ENCODE results near the gene ALDH7A1. TPM values are rescaled to one million over a fixed set of nuclear protein-coding genes. Genes with fewer than 3 reads are reported as not detected.

Gene ALDH7A1
- polyA plus RNA-seq, 3 donors = 19.2 to 49.0 (median 39.5) TPM

GRCh38 chr5:126490167-126490940 lies 104.7 kb downstream of the ALDH7A1 start:
- WGBS, 3 donors = 79 to 83% (median 80%) methylated on average over 12 of the region's 12 CpGs
- no peak overlapping the region for H3K27ac ChIP-seq (ENCODE audit: low read depth, low read length)

- H3K27ac ChIP-seq (ENCODE audit: low read depth, low read length) = no peak overlapping the region
- 84 to 85% (median 85%) methylated on average over 7 of the region's 7 CpGs for WGBS, 3 donors
Measured at GRCh38 chr5:126488443-126489065, 106.5 kb downstream of the ALDH7A1 start.

GRCh38 chr5:126487596-126487995 lies 107.4 kb downstream of the ALDH7A1 start:
- no peak overlapping the region for H3K27ac ChIP-seq (ENCODE audit: low read depth, low read length)

- H3K27ac ChIP-seq (ENCODE audit: low read depth, low read length) = no peak overlapping the region
- 93 to 99% (median 94%) methylated on average over 3 of the region's 3 CpGs for WGBS, 3 donors
Measured at GRCh38 chr5:126486332-126486731, 108.7 kb downstream of the ALDH7A1 start.

- 87 to 98% (median 93%) methylated on average over 2 of the region's 2 CpGs for WGBS, 3 donors
- no peak overlapping the region for H3K27ac ChIP-seq (ENCODE audit: low read depth, low read length)
Measured at GRCh38 chr5:126484253-126484652, 110.8 kb downstream of the ALDH7A1 start.

- H3K27ac ChIP-seq (ENCODE audit: low read depth, low read length) = no peak overlapping the region
- 47 to 70% (median 59%) methylated on average over 3 of the region's 3 CpGs for WGBS, 3 donors
Measured at GRCh38 chr5:126483156-126483555, 111.9 kb downstream of the ALDH7A1 start.

GRCh38 chr5:126482591-126482990 lies 112.4 kb downstream of the ALDH7A1 start:
- no peak overlapping the region for H3K27ac ChIP-seq (ENCODE audit: low read depth, low read length)
- 71 to 86% (median 85%) methylated on average over 1 of the region's 1 CpG for WGBS, 3 donors

GRCh38 chr5:126481243-126481642 lies 113.8 kb downstream of the ALDH7A1 start:
- no peak overlapping the region for H3K27ac ChIP-seq (ENCODE audit: low read depth, low read length)
- 77 to 93% (median 86%) methylated on average over 2 of the region's 2 CpGs for WGBS, 3 donors

Other genes with a start within 250 kb of the ALDH7A1 start
- gene GRAMD2B, start 171.8 kb downstream of the ALDH7A1 start, polyA plus RNA-seq = 10 to 100 TPM in 1 of 3 donors, 1 to 10 TPM in 2; 4.9 to 15.2 (median 5.4) TPM
- gene PHAX, start 5.7 kb upstream of the ALDH7A1 start, polyA plus RNA-seq = 10 to 100 TPM; 10.4 to 25.8 (median 18.1) TPM
- 10 to 100 TPM in 2 of 3 donors, 1 to 10 TPM in 1; 2.2 to 13.6 (median 11.3) TPM for gene LMNB1, start 181.9 kb upstream of the ALDH7A1 start, polyA plus RNA-seq

All from adipose tissue (tissue), 3 donors.